Measurements from ENCODE around the gene SLC25A26. TPM values are rescaled to one million over a fixed set of nuclear protein-coding genes. Genes with fewer than 3 reads are reported as not detected.

Gene SLC25A26, protein sequence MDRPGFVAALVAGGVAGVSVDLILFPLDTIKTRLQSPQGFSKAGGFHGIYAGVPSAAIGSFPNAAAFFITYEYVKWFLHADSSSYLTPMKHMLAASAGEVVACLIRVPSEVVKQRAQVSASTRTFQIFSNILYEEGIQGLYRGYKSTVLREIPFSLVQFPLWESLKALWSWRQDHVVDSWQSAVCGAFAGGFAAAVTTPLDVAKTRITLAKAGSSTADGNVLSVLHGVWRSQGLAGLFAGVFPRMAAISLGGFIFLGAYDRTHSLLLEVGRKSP
- total RNA-seq = 15.2 and 19.5 TPM in 2 replicates

DNA sequence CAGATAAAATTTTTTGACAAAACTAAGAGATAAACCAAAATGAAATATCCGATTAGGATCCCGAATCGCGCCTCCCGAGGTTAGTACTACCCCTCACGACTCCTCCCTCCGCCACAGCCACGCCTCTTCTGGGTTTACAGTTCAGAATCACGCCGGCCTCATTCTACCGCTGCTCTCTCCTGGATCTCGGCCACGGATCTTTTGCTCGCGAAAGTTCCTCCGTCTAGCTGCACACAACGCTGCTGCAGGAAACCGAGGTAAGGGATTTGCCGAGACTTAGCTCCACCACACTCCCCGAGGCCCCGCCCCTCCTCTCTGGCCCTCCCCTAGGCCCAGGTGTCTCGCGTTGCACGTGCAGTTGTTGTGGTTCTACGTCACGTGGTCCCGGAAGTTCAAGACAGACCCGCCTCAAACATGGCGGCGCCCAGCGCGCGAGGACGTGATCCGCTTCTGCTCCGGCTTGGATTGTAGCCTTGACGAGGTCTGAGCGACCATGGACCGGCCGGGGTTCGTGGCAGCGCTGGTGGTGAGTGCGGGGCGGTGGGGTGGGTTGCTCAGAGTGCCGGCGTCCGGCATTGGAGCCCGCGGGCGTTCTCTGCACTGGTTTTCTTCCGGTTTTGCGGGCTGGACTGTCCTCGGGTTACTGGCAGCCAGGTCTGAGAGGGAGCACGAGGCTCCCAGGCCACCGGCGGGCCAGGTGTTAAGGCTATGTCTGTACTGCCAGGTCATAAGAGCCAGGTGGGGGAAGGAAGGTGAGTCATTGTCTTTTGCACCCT is at the start of gene SLC25A26:
SLC25A26 (plus strand) TSS at position 400 of the 776 bp plus-strand sequence; CDS start at position 494, 94 bp downstream.

Other genes with a start within 250 kb of the SLC25A26 start
- gene MAGI1, start 182.1 kb upstream of the SLC25A26 start, total RNA-seq = 30.3 and 44.2 TPM in 2 replicates